Measurements from ENCODE around the gene SLC11A2.
"Not testable (repeated sequence)": the region's sequence is repeated elsewhere in the genome, so short reads cannot be mapped to it uniquely, and the experiment has no call there.

Gene SLC11A2

DNA sequence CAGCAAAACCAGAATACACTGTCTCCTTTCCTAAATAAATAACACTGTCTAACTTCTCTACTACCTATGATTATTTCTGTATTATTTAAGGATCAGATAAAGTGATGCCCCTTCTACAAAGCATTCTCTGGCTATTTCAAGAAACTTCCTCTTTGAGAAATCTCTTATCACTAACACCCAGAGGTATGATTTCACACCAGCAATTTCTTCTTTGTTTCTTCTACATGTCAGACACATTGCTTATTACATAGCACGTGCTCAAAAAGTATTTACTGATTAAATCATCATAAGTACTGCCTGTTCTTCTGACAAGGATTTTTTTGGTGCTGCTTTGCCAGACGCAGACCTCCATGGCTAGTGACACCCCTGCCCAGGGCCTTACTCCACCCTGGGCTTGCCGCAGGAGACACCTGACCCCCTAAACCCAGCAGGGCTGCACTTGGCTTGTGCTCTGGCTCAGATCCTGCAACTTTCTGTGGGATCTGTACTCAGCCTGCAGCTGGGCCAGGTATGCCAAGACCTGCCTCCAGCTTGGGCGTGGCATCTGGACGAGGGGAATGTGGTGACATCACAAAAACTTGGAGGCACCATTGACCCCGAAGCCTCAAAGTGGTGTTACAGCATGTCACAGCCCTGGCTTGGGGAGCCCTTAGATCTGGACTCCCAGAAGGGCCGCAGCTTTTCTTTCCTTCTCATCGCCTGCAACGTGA lies 89.2 kb downstream of the SLC11A2 start:
- no peak for DNase-seq

DNA sequence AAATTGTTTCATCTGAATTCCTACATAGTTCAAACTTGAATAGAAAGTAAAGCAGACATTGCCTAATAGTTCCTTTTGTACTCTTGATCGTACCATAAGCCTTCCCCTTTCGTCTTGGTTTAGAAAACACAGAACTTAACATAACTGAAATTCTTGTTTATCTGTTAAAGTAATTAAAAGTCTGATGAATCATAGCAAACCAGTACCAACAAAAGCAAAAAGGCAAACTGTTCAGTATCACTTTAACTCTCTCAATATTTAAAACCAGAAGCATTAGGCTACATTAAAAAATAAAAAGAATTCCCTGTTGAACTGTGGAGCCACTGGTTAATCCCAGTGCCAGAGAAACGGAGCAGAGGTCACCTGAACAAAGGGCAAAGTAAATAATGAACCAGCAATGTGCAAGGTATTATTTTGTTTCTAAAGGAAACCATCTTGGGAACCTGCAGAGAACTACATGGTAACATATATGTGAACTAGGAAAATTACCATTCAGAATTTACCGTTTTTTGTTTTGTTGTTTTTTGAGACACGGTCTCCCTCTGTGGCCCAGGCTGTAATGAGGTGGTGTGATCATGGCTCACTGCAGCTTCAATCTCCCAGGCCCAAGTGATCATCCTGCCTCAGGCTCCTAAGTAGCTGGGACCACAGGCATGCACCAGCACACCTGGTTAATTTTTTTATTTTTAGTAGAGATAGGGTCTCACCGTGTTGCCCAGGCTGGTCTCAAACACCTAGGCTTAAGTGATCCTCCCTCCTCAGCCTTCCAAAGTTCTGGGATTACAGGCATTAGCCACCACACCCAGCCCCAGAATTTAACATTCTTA lies 91.0 kb downstream of the SLC11A2 start:
- no peak for DNase-seq

- DNase-seq, result no peak
Observed at GRCh38 chr12:50934371-50934851, 91.8 kb downstream of the SLC11A2 start.

- DNase-seq, result no peak
Observed at GRCh38 chr12:50933459-50934124, 92.6 kb downstream of the SLC11A2 start.

DNA sequence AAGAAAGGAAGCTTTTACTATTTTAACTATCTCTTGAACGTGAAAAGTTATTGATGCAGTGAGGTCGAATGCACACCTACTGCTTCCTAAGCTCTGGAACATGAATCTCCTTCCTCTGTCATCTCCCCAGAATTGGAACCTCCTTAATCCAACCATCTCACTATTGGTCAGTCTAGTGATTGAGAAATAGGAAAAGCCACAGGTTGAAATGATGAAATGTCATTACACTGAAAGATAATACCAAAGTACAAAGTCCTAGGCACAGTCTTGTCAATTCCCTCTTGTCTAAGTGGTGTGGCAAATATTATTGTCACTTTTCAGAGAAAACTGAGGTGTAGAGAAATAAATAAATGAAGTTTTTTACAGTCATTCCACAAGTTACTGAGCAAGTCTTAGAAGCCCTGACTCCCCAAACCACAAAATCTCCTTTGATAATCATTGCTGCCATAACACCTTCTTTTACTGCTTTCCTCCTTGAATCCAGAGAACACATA lies 93.3 kb downstream of the SLC11A2 start:
- no peak for DNase-seq

- DNase-seq, result not testable (repeated sequence)
Observed at GRCh38 chr12:50930477-50930876, 95.7 kb downstream of the SLC11A2 start.

- no peak for DNase-seq
Observed at GRCh38 chr12:50929831-50930230, 96.4 kb downstream of the SLC11A2 start.

All from DMS 273 treated with DMSO at 0.1 percent for 48 hours (cell line).